GM18951 (cell line): ENCODE results near the gene SF3A2.

Experiments
- POLR2A ChIP-seq: IDR thresholded peaks from 4 replicates; pipeline ENCODE4 v1.6.1; 2011; ENCODE audit warnings: mild to moderate bottlenecking; ENCODE audit not compliant: insufficient read length, insufficient read depth; ENCODE audit errors: extremely low read depth
- in situ Hi-C: fragments of 300-500 bp; cut with MboI; formaldehyde crosslinking; loops from one replicate; pipeline ENCODE4 v1.12.0; 2022; ENCODE audit warnings: low sequenced_read_pairs, mixed read lengths, inconsistent platforms; ENCODE audit not compliant: unreplicated experiment

The SF3A2 gene

DNA sequence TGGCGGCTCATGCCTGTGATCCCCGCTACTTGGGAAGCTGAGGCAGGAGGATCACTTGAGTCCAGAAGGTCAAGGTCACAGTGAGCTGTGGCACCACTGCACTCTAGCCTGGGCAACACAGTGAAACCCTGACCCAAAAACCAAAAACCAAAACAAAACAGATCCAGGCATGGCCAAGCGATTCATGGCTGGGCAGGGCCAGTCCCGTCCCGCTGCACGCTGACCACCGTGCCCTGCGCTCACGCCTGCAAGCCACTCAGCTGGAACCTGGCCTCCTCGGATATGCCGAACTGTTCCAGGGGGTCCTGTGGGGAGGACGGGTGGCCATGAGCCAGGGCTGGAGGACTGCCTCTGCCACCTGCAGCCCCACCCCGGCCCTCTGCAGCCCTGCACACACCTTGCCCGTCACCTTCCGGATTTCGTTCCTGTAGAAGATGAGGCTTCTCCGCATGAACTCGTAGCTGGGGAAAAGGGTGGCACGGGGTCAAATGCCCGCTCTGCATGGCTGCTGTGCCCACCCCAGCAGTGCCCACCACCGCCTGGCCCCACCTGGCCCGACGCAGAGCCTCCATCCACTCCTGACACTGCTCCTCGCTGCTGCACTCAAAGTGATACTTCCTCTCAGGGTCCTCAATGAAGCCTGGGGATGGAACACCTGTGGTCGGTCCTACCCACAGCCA is 2.9 kb upstream of the SF3A2 start:
- in situ Hi-C loops, result no loop called here
- TF ChIP-seq POLR2A, result no peak

DNA sequence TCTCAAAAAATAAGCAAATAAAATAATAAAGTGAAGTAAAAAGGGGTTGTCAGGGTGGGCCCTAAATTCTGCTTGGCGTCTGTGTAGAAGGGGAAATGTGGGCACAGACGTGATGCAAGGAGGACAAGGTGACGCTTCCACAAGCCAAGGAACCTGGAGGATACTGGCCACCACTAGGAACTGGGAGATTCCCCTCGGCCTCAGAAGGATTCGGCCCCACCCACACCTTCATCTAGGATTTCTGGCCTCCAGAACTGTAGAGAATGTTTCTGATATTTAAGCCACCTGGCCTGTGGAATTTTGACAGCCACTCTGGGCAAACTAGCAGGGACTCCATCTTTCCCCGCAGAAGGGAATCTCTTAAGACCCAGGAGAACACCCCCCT is 1.6 kb upstream of the SF3A2 start:
- in situ Hi-C loops, result no loop called here

DNA sequence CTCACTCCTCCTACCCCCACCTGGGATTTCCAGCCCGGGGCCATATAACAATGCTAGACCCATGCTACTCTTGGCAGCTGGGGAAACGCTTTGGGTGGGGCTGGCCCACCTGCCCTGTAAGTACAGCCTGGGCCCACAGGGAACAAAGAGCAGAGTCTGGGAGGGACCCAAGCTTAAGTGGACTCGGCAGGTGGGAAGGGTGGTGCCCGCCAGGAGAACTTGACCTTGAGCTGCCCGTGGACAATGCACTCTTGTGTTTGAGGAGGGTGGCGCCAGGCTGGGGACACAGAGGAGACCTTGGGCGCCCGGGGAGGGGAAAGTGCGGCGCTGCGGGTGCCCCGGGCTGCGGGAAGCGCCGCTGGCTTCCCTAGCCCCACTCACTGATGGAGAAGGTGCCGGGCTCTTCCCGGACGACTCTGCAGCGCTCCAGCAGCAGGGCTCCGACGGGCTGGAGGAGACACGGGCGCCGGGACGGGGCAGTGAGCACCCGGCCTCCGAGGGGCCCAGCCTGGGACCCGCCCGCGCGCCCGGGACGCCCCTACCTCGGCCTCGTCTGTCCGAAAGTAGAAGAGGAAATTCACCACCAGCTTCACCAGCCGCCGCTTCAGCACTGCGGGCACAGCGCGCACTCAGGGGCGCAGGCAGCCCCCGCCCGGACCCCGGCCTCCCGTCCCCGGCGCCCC is 1.1 kb upstream of the SF3A2 start:
- in situ Hi-C loops, result no loop called here
- peak; percentile 18 for TF ChIP-seq POLR2A

More for the DNA sequence above, 1.6 kb upstream of the SF3A2 start:
- no peak for TF ChIP-seq POLR2A

DNA sequence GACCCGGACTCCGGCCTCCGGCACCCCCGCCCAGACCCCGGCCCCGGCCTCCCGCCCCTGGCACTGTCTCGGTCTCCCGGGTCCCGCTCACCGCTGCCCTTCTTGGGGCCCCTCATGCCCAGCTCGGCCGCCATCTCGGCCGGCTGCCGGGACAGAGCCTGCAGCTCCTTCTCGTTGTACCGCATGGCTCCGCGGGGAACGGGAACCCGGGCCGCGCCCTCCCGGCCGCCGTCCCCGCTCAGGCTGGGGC is 635 bp upstream of the SF3A2 start:
- in situ Hi-C loops, result no loop called here

DNA sequence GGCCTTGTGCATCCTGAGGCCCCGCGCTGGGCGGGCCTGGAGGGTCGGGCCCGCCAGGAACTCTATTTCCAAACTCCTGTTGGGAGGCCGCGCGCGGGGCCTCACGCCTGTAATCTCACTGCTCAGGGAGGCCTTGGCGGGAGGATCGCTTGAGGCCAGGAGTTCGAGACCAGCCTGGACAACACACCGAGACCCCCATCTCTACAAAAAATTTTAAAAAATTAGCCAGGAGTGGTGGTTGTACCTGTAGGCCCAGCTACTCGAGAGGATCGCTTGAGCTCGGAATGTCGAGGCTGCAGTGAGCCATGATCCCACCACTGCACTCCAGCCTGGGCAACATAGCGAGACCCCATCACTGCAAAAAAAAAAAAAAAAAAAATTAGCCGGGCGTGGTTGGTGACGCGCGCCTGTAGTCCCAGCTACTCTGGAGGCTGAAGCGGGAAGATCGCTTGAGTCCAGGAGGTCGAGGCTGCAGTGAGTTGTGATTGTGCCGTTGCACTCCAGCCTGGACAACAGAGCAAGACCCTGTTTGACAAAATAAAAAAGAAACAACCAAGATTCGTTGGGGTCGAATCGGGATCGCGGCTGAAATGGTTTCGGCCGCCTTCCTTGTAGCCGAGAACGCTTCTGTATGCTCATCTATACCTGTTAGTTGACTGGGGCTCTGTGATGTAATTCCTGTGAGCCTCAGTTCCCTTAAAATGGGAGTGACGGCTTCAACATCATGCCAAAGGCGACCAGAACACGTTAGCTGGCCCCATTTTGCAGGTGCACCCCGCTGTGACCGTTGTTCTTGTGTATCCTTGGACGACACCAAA is 636 bp downstream of the SF3A2 start:
- in situ Hi-C loops, result no loop called here
- TF ChIP-seq POLR2A, result no peak

More for the DNA sequence above, 635 bp upstream of the SF3A2 start:
- peak; percentile 75 for TF ChIP-seq POLR2A

DNA sequence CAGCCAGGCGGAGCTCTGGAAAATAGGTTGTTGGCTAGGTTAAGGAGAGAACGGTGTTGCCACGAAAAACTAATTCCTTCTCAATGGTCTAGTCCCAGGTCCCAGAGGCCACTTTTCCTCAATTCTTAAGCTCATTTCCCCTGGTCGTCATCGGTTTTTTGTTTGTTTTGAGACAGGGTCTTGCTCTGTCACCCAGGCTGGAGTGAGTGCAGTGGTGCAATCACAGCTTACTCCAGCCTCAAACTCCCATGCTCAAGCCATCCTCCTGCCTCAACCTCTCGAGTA is 1.2 kb downstream of the SF3A2 start:
- in situ Hi-C loops, result no loop called here
- no peak for TF ChIP-seq POLR2A

DNA sequence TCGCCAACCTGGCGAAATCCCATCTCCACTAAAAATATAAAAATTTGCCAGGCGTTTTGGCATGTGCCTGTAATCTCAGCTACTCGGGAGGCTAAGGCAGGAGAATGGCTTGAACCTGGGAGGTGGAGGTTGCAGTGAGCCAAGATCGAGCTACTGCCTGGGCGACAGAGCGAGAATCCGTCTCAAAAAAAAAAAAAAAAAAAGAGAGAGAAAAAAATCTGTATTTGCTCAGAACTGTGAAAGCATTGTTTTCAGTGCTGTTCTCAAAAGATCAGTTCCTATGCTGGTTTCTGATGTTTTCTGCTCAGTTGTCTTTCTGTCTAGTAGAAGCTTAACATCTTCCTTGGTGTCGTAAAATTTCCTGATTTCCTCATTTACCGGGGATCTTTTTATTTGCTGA is 2.5 kb downstream of the SF3A2 start:
- in situ Hi-C loops, result no loop called here
- no peak for TF ChIP-seq POLR2A

DNA sequence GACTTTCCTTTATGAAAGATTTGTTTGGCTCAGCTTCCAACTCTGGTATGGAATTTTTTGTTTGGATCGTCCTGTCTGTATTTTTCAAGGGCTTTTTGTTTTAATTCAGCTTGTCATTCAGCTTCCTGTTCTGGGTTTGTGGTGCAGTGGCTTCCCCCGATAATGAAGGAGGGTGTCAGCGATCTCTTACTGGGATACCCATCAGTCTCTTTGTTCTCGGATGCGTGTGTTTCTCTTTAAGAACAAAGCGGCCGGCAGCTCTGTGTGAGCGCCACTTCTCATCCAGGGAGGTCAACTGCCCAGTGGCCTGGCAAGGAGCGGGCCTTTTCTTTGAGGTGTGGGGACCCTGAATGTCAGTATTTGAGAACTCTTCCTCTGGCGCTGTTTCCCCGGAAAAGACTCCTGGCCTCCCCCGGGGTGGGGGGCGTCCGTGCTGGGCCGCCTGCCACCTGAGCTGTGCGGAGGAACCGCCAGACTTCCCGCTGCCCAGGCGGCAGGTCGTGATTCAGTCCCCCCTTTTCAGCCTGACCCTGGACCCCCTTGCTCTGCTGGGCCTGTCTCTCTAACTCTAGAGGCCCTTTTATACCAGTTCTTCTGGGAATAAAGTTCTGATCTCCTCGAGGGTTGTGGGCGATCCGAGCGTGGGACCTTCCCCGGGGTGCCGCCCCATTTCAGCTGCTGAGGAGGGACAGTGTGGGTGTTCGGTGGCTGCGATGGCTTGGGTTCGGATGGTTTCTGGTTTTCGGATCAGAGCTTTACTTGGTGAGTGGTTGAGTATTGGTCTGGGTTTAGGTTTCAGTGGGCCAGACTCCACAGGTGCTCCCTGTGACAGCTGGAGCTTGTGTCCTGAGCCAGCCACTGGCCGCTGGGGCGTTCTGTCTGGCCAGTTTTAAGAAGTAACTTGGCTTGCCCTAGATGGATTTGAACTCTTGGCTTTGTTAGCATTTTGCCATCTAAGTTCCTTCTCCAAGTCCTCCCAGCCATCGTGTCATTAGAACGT is 3.4 kb downstream of the SF3A2 start:
- TF ChIP-seq POLR2A, result no peak
- in situ Hi-C loops, result no loop called here

DNA sequence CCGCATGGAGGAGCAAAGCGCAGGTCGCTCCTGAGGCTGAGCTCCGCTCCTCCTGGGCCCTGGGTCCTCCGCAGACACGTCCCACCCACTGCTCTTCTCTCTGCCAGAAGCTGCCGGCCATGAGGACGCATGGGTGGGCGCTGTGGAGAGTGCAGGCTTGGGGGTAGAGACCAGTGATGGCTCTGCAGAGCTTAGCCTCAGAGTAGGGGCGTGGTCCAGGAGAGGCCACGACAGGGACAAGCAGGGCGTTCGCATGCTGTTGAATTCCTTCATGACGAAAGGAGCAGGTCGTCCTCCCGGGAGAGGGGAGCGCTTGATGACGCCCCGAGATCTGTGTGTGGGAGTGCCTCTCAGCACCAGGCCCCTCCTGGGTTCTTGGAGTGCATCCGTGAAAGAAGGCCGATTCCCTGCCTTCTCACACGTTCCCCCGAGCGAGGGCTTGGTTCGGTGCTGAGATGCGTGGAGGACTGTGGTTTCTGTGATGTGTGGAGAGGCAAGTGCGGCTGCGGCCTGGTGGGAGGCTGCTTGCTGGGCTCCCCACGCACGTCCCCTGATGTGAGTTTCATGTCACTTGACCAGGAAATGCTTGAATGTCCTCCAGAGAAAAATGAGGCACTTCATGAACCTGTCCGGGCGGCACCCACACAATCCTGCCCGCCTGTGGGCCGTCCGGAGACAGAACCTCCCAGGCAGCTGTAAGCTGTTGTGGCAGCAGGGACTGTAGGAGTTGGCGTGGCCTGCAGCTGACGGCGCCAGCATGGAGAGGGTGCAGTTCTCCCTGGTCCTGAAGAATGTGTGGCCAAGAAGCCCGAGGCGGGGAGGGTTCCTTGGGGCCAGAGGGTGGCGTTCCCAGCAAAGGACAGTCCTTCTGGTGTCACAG is 4.5 kb downstream of the SF3A2 start:
- TF ChIP-seq POLR2A, result no peak
- in situ Hi-C loops, result no loop called here

DNA sequence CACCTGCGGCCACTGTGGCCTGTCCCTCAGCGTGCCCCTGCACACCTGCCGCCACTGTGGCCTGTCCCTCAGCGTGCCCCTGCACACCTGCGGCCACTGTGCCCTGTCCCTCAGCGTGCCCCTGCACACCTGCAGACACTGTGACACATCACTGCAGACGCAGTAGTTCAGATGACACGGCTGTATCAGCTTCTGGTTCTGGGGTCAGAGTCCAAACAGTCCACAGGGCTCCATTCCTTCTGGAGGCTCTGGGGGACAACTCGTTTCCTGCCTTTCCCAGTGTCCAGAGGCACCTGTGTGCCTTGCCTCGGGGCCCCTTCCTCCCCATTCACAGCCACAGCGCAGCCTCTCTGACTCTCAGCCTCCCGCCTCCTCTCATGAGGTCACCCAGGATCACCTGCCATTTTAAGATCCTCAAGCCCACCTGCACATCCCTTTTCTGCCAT is 5.5 kb downstream of the SF3A2 start:
- no peak for TF ChIP-seq POLR2A
- in situ Hi-C loops, result no loop called here

DNA sequence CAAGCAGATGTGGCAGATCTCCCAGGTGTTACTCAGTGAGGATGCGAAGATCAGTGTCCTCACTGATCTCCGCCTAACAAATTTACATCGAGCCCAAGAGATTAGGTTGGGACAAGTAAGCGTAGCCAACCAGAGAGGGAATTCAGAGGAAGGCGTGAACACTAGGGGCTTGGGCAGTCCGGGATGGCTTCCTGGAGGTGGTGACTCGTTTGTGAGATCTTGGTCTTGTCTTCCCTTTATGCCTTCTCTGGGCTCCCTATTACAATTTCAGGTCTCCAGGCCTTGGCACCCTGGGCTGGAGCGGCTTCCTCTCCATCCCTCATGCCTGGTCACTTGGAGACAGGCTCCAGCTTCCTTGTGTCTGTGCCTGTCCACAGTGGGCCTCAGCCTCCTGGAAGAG is 6.2 kb downstream of the SF3A2 start:
- in situ Hi-C loops, result no loop called here
- TF ChIP-seq POLR2A, result peak; percentile 9
